Spleen (tissue), 11 donors: ENCODE measurements around the gene GNAI3. TPM values are rescaled to one million over a fixed set of nuclear protein-coding genes. Genes with fewer than 3 reads are reported as not detected.

Experiments
- DNase-seq: peaks from one replicate; pipeline ENCODE4 v3.0.0-alpha.2; 2020
- H3K27ac ChIP-seq, 8 donors: fragments of 200-600 bp; sonication (generic) in 7 of 8; 1 replicate in 4 of 8; 2 replicates in 4 of 8; pipeline versions ENCODE4 v1.5.0 to v1.8.0; 2016 to 2021; ENCODE audit warnings: inconsistent platforms in 4 of 8, mild to moderate bottlenecking in 4 of 8, moderate library complexity in 1 of 8
- H3K27me3 ChIP-seq, 7 donors: fragments of 200-600 bp; sonication (generic) in 6 of 7; replicated peaks in 1 of 7; 1 replicate in 4 of 7; 2 replicates in 3 of 7; pipeline versions ENCODE4 v1.5.0 to v1.8.0; 2016 to 2021; ENCODE audit warnings: inconsistent platforms in 3 of 7, mild to moderate bottlenecking in 1 of 7
- H3K36me3 ChIP-seq, 6 donors: fragments of 200-600 bp; sonication (generic) in 5 of 6; 1 replicate in 4 of 6; 2 replicates in 2 of 6; pipeline versions ENCODE4 v1.5.0 to v1.8.0; 2016 to 2021; ENCODE audit warnings: inconsistent platforms in 2 of 6
- H3K4me1 ChIP-seq, 6 donors: fragments of 200-600 bp; sonication (generic) in 5 of 6; 1 replicate in 3 of 6; 2 replicates in 3 of 6; pipeline versions ENCODE4 v1.5.0 to v1.8.0; 2016 to 2021; ENCODE audit warnings: inconsistent platforms in 3 of 6
- H3K4me3 ChIP-seq, 8 donors: fragments of 200-600 bp; sonication (generic) in 7 of 8; 1 replicate in 4 of 8; 2 replicates in 4 of 8; pipeline versions ENCODE4 v1.5.0 to v1.8.0; 2016 to 2021; ENCODE audit warnings: inconsistent platforms in 4 of 8, mild to moderate bottlenecking in 4 of 8, moderate library complexity in 2 of 8
- H3K9me3 ChIP-seq, 8 donors: fragments of 200-600 bp; sonication (generic) in 7 of 8; 1 replicate in 4 of 8; 2 replicates in 4 of 8; pipeline versions ENCODE4 v1.5.0 to v1.8.0; 2016 to 2021; ENCODE audit warnings: inconsistent platforms in 4 of 8
- POLR2A ChIP-seq, 3 donors: fragments of 450-650 bp; IDR thresholded peaks; one replicate each; pipeline ENCODE4 v1.5.1; 2017; ENCODE audit warnings: antibody characterized with exemption in 3 of 3, mild to moderate bottlenecking in 1 of 3
- POLR2AphosphoS5 ChIP-seq, 3 donors: sonication (generic); formaldehyde crosslinking; IDR thresholded peaks; one replicate each; pipeline ENCODE4 v1.5.1; 2017; ENCODE audit warnings: antibody characterized with exemption in 3 of 3
- WGBS, 5 donors: extraction: QIAGEN DNeasy Blood & Tissue Kit in 3 of 5; methylation state at CpG; one replicate each; pipeline versions ENCODE4 v1.1.5 to v1.1.7; 2013 to 2018; 5-methylcytosine and 5-hydroxymethylcytosine counted together
- intact Hi-C: fragments of 100-400 bp; cut with DNase I; formaldehyde crosslinking; loops from one replicate; pipeline ENCODE4 v1.15.0; 2023; ENCODE audit warnings: low total_unique reads
- polyA plus RNA-seq, 3 donors: library from polyadenylated mRNA; stranded (reverse); fragments of 200-250 nt; gene quantifications; one replicate each; pipeline ENCODE4 v1.2.1, GENCODE V29; 2013
- total RNA-seq, 7 donors: library from RNA; depleted of rRNA in 3 of 7; stranded (reverse); fragments of >200 nt in 3 of 7; fragmentation: NEBNext Ultra II Directional in 4 of 7; extraction: Animal tissue kit (Norgen Biotek cat#: 25700) in 4 of 7; gene quantifications; one replicate each; pipeline versions ENCODE4 v1.1.0 to v1.2.1, GENCODE V29; 2016 to 2021
- TF ChIP-seq, protein P1 (sequence below), 11 experiments: fragments of 200-600 bp in 7 of 11; fragments of 450-650 bp in 4 of 11; sonication (generic) in 4 of 11; IDR thresholded peaks in 8 of 11; conservative IDR thresholded peaks in 3 of 11; 1 replicate in 7 of 11; 2 replicates in 4 of 11; pipeline versions ENCODE4 v1.4.0 to v1.8.0; 2016 to 2021; ENCODE audit warnings: antibody characterized with exemption in 11 of 11, inconsistent platforms in 4 of 11, mild to moderate bottlenecking in 1 of 11
- donor health status: healthy with polysubstance abuse.
- donor health status: DM: no; HTN: no; CAD: no; lungs with moderate emphysema.
- donor health status: DM: no; HTN: no; CAD: no.
- donor health status: Bipolar disorder and iron deficiency.
- donor health status: healthy.
- donor health status: DM: no; HTN: no; CAD: no.
- donor health status: DM: yes; HTN: yes; CAD: no.

The GNAI3 gene
- total and polyA plus RNA-seq, 10 donors: 1.8 to 11.4 (median 9.2) TPM

DNA sequence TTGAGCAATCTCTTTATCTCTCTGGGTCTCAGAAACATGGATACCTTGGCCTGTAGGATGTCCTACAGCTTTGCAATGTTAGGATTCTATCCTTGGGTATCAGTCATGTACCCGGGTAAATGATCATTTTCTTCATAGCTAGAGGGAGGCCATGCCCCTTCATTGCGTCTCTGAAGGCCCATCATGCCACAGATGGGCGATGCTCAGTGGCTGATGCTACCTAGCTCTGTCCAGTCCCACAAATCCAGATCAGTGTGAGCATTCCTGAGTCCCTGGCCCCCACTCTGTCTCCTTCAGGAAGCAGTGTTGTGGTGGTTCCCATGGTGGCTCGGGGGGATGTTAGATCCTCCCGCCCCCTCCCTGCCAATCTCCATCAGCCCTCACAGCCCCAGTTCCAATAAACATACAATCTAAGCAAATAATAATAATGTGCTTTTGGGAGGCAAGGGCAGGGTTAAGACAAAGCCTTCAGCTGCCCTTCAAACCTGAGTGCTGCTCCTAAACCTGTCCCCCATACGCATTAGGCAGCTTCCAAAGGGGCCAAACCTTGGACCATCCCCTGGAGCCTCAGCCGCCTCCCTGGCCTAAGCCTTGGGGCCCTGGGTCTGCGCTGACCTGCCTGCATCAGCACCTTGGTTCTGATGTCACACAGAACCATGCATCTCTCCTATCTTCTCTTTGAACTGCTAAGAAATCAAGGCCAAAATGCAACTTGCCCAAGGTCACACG is 9.4 kb upstream of the GNAI3 start:
- Histone ChIP-seq H3K4me3 (no peak overlapping the region), H3K9me3 (no peaks in the 10 kb centered on the region), H3K36me3 (no peaks in the 10 kb centered on the region), H3K27ac (no peak overlapping the region), H3K4me1 (no peaks in the 10 kb centered on the region), H3K27me3 (no peaks in the 10 kb centered on the region)
- intact Hi-C loops: loop anchor here (10.0 kb wide), 1 partner anchor 114 kb away; the partner anchor contains the start of gene PSMA5
- WGBS, 5 donors: 81 to 94% (median 91%) methylated on average over 7 to 9 of the region's 9 CpGs
- DNase-seq: no peak
- TF ChIP-seq POLR2AphosphoS5 (IDR thresholded peaks at IDR 0.05): no peak
- TF ChIP-seq, protein P1, sequence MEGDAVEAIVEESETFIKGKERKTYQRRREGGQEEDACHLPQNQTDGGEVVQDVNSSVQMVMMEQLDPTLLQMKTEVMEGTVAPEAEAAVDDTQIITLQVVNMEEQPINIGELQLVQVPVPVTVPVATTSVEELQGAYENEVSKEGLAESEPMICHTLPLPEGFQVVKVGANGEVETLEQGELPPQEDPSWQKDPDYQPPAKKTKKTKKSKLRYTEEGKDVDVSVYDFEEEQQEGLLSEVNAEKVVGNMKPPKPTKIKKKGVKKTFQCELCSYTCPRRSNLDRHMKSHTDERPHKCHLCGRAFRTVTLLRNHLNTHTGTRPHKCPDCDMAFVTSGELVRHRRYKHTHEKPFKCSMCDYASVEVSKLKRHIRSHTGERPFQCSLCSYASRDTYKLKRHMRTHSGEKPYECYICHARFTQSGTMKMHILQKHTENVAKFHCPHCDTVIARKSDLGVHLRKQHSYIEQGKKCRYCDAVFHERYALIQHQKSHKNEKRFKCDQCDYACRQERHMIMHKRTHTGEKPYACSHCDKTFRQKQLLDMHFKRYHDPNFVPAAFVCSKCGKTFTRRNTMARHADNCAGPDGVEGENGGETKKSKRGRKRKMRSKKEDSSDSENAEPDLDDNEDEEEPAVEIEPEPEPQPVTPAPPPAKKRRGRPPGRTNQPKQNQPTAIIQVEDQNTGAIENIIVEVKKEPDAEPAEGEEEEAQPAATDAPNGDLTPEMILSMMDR (IDR thresholded peaks at IDR 0.05 in 8 of 11, conservative IDR thresholded peaks at IDR 0.05 in 3 of 11): no peak
- TF ChIP-seq POLR2A (IDR thresholded peaks at IDR 0.05): no peak

DNA sequence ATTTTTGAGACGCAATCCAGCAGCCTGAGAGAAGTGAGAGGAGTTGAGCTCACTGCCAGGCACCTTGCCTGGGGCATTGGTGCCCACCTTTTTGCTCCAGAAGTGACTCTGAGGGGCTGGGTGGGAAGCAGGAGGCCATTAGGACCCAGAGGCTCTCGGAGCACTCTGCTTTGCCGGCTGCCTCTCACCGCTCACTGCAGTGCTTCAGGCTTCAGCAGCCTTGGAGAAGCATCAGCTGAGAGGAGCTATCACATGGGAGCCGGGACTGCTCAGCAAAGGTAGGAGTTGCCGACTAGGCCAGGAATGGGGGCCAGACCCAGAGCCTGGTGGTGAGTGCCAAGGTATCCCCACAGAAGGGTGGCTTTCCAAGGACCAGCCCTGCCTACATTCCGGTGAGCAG is 8.7 kb upstream of the GNAI3 start, which contains the start of gene GPR61:
GPR61 (plus strand) TSS at position 197 of the 400 bp plus-strand sequence. CDS start 3,151 bp downstream, outside the sequence.
- H3K27me3 ChIP-seq: no peaks in the 10 kb centered on the region
- H3K4me3 ChIP-seq: no peak within 1 kb of the TSS
- no peaks in the 10 kb centered on the region for H3K9me3 ChIP-seq
- TF ChIP-seq, protein P1 (IDR thresholded peaks at IDR 0.05 in 8 of 11, conservative IDR thresholded peaks at IDR 0.05 in 3 of 11): no peak
- TF ChIP-seq POLR2A (IDR thresholded peaks at IDR 0.05): no peak
- no peak within 1 kb of the TSS for H3K27ac ChIP-seq
- WGBS, 5 donors: 72 to 88% (median 75%) methylated on average over 1 to 7 of the region's 7 CpGs
- no peaks in the 10 kb centered on the region for H3K36me3 ChIP-seq
- H3K4me1 ChIP-seq: no peaks in the 10 kb centered on the region
- intact Hi-C loops: loop anchor here (10.0 kb wide), 2 partner anchors 115 to 445 kb away; partner anchors contain the start of genes AHCYL1 and PSMA5
- DNase-seq: no peak

DNA sequence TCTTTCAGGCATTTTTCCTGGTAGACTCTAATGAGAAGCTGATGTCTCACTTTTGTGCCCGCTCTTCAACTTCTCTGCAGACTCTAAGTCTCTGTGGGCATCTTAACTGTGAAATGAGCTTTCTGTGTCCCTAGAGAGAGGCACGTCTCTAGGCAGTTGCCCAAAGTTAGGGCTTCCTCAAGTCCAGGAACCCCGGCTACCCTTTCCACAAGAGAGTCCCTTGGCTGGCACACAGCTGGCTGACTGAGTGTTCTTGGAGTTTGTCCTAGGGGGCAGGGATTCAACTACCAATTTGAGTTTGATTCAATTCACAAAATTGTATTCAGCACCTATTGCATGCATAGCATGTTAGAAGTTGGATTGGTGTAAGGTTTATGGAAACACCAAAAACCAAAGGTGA is 7.3 kb upstream of the GNAI3 start:
- Histone ChIP-seq H3K4me3 (no peak overlapping the region), H3K4me1 (peaks cover 0 to 9% (median 2%) of the 10 kb centered on the region in 6 donors), H3K36me3 (no peaks in the 10 kb centered on the region), H3K9me3 (no peaks in the 10 kb centered on the region), H3K27ac (peak overlapping the region in 1 of 8 donors; percentile 22), H3K27me3 (no peaks in the 10 kb centered on the region)
- intact Hi-C loops: loop anchor here (10.0 kb wide), 1 partner anchor 444 kb away; the partner anchor contains the start of gene AHCYL1
- DNase-seq: no peak
- 79 to 87% (median 82%) methylated on average over 3 of the region's 3 CpGs for WGBS, 5 donors
- TF ChIP-seq, protein P1 (IDR thresholded peaks at IDR 0.05 in 8 of 11, conservative IDR thresholded peaks at IDR 0.05 in 3 of 11): no peak
- no peak for TF ChIP-seq POLR2AphosphoS5 (IDR thresholded peaks at IDR 0.05)
- no peak for TF ChIP-seq POLR2A (IDR thresholded peaks at IDR 0.05)

DNA sequence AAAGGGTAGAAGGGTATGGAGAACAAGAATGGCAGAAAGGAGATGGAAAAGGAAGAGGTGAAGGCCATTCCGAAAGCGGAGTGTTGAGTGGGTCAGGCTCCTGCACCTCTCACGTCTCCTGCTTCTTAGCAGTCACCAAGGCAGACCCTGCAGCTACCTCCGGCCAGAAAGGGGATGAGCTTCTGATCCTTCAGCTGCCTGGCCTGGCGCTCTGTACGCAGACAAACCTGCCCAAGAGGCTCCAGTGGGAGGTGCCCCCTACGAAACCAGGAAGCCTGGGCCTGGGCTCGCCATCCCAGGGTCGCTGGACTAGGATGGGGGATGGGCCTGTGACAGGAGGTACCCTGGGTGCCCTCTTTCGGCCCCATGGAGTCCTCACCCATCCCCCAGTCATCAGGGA is 5.8 kb upstream of the GNAI3 start:
- Histone ChIP-seq H3K4me3 (no peak overlapping the region), H3K4me1 (peaks cover 12 to 24% (median 17%) of the 10 kb centered on the region in 6 donors), H3K36me3 (no peaks in the 10 kb centered on the region), H3K9me3 (no peaks in the 10 kb centered on the region), H3K27me3 (no peaks in the 10 kb centered on the region), H3K27ac (no peak overlapping the region)
- DNase-seq: no peak
- TF ChIP-seq, protein P1 (IDR thresholded peaks at IDR 0.05 in 8 of 11, conservative IDR thresholded peaks at IDR 0.05 in 3 of 11): no peak
- TF ChIP-seq POLR2A (IDR thresholded peaks at IDR 0.05) (no peak), POLR2AphosphoS5 (IDR thresholded peaks at IDR 0.05) (no peak)
- intact Hi-C loops: loop anchor here (10.0 kb wide), 1 partner anchor 442 kb away; the partner anchor contains the start of gene AHCYL1
- WGBS, 5 donors: 81 to 87% (median 86%) methylated on average over 7 to 10 of the region's 10 CpGs
